ENCODE measurements around the gene ANO2.
A peak's percentile ranks its signal among the peaks of the same experiment; 100 is the strongest.
"Not testable (repeated sequence)": the region's sequence is repeated elsewhere in the genome, so short reads cannot be mapped to it uniquely, and the experiment has no call there.

ANO2 gene

GRCh38 chr12:5887819-5888218 is 57.2 kb downstream of the ANO2 start:
- DNase-seq (ENCODE audit: low spot score) = not testable (repeated sequence)

- DNase-seq (ENCODE audit: low spot score) = no peak
Measured at GRCh38 chr12:5884866-5885265, 60.2 kb downstream of the ANO2 start.

- no peak for DNase-seq (ENCODE audit: low spot score)
Measured at GRCh38 chr12:5884285-5884684, 60.8 kb downstream of the ANO2 start.

- DNase-seq (ENCODE audit: low spot score) = no peak
Measured at GRCh38 chr12:5882511-5883190, 62.4 kb downstream of the ANO2 start.

- no peak for DNase-seq (ENCODE audit: low spot score)
Measured at GRCh38 chr12:5881666-5882065, 63.4 kb downstream of the ANO2 start.

- DNase-seq (ENCODE audit: low spot score) = no peak
Measured at GRCh38 chr12:5881101-5881606, 63.9 kb downstream of the ANO2 start.

GRCh38 chr12:5875851-5876250 is 69.2 kb downstream of the ANO2 start:
- DNase-seq (ENCODE audit: low spot score) = no peak

- DNase-seq (ENCODE audit: low spot score) = no peak
Measured at GRCh38 chr12:5874514-5874913, 70.5 kb downstream of the ANO2 start.

GRCh38 chr12:5873281-5873919 is 71.7 kb downstream of the ANO2 start:
- DNase-seq (ENCODE audit: low spot score) = no peak

- DNase-seq (ENCODE audit: low spot score) = peak; percentile 37
Measured at GRCh38 chr12:5872745-5873144, 72.3 kb downstream of the ANO2 start.

GRCh38 chr12:5871741-5872140 is 73.3 kb downstream of the ANO2 start:
- no peak for DNase-seq (ENCODE audit: low spot score)

GRCh38 chr12:5870183-5870582 is 74.9 kb downstream of the ANO2 start:
- DNase-seq (ENCODE audit: low spot score) = no peak

- no peak for DNase-seq (ENCODE audit: low spot score)
Measured at GRCh38 chr12:5868625-5869295, 76.3 kb downstream of the ANO2 start.

GRCh38 chr12:5865397-5865796 is 79.7 kb downstream of the ANO2 start:
- no peak for DNase-seq (ENCODE audit: low spot score)

GRCh38 chr12:5864972-5865371 is 80.1 kb downstream of the ANO2 start:
- DNase-seq (ENCODE audit: low spot score) = no peak

GRCh38 chr12:5864301-5864700 is 80.8 kb downstream of the ANO2 start:
- no peak for DNase-seq (ENCODE audit: low spot score)

- no peak for DNase-seq (ENCODE audit: low spot score)
Measured at GRCh38 chr12:5861416-5861815, 83.6 kb downstream of the ANO2 start.

GRCh38 chr12:5856692-5857091 is 88.4 kb downstream of the ANO2 start:
- no peak for DNase-seq (ENCODE audit: low spot score)

- no peak for DNase-seq (ENCODE audit: low spot score)
Measured at GRCh38 chr12:5846950-5847349, 98.1 kb downstream of the ANO2 start.

GRCh38 chr12:5840944-5841343 is 104.1 kb downstream of the ANO2 start:
- DNase-seq (ENCODE audit: low spot score) = no peak

GRCh38 chr12:5830111-5830510 is 114.9 kb downstream of the ANO2 start:
- no peak for DNase-seq (ENCODE audit: low spot score)

- DNase-seq (ENCODE audit: low spot score) = no peak
Measured at GRCh38 chr12:5827591-5827990, 117.5 kb downstream of the ANO2 start.

GRCh38 chr12:5825761-5826160 is 119.3 kb downstream of the ANO2 start:
- not testable (repeated sequence) for DNase-seq (ENCODE audit: low spot score)
